Common myeloid progenitor, CD34-positive (primary cell): ENCODE data around the gene SYT11.
A peak's percentile ranks its signal among the peaks of the same experiment; 100 is the strongest.

Source experiments
- CTCF ChIA-PET: fragments of 350-600 bp; sonication (Branson Sonifier 250); formaldehyde crosslinking; loops from one replicate; lab custom pipeline; 2021; ENCODE audit warnings: antibody characterized with exemption; lab: Charles Lee
- POLR2A ChIA-PET: fragments of 350-600 bp; sonication (Branson Sonifier 250); formaldehyde crosslinking; loops from one replicate; lab custom pipeline; 2021; ENCODE audit warnings: antibody characterized with exemption; lab: Charles Lee
- DNase-seq, 3 donors: peaks; one replicate each; pipeline versions ENCODE4 v3.0.0 to v3.0.0-alpha.2; 2013
- H3K27ac ChIP-seq, 2 experiments: 1 replicate in 1 of 2; 2 replicates in 1 of 2; pipeline ENCODE4 v1.7.0; 2013; ENCODE audit warnings: inconsistent platforms in 2 of 2, low read length in 2 of 2, mild to moderate bottlenecking in 2 of 2, low read depth in 1 of 2, moderate library complexity in 1 of 2; ENCODE audit not compliant: severe bottlenecking in 2 of 2, insufficient read depth in 1 of 2, poor library complexity in 1 of 2
- H3K27me3 ChIP-seq, 5 experiments: replicated peaks in 2 of 5; 1 replicate in 3 of 5; 2 replicates in 2 of 5; pipeline versions ENCODE4 v1.6.1 to v1.7.0; 2013; ENCODE audit warnings: low read length in 4 of 5, mild to moderate bottlenecking in 2 of 5, moderate library complexity in 2 of 5, inconsistent platforms in 1 of 5; ENCODE audit not compliant: insufficient read depth in 5 of 5, control insufficient read depth in 4 of 5
- H3K36me3 ChIP-seq, 4 experiments: 1 replicate in 2 of 4; 2 replicates in 2 of 4; pipeline versions ENCODE4 v1.6.1 to v1.7.0; 2013; ENCODE audit warnings: low read length in 3 of 4, control low read depth in 1 of 4, mild to moderate bottlenecking in 1 of 4; ENCODE audit not compliant: control insufficient read depth in 4 of 4, insufficient read depth in 4 of 4
- H3K4me1 ChIP-seq, 4 experiments: 1 replicate in 3 of 4; 2 replicates in 1 of 4; pipeline versions ENCODE4 v1.6.1 to v1.7.1; 2013; ENCODE audit warnings: low read length in 3 of 4, mild to moderate bottlenecking in 3 of 4, control low read depth in 1 of 4, inconsistent platforms in 1 of 4, moderate library complexity in 1 of 4; ENCODE audit not compliant: control insufficient read depth in 4 of 4, insufficient read depth in 4 of 4; ENCODE audit errors: control extremely low read depth in 1 of 4
- H3K4me3 ChIP-seq, 7 experiments: 1 replicate in 4 of 7; 2 replicates in 3 of 7; pipeline versions ENCODE4 v1.5.1 to v1.7.0; 2013; ENCODE audit warnings: mild to moderate bottlenecking in 7 of 7, low read length in 6 of 7, moderate library complexity in 6 of 7, inconsistent platforms in 2 of 7, low read depth in 2 of 7, control low read depth in 1 of 7; ENCODE audit not compliant: insufficient read depth in 4 of 7, control insufficient read depth in 1 of 7; ENCODE audit errors: extremely low read depth in 1 of 7
- H3K9me3 ChIP-seq, 5 experiments: 1 replicate in 4 of 5; 2 replicates in 1 of 5; pipeline versions ENCODE4 v1.6.1 to v1.7.1; 2013; ENCODE audit warnings: low read length in 4 of 5, mild to moderate bottlenecking in 2 of 5, inconsistent platforms in 1 of 5, low read depth in 1 of 5, moderate library complexity in 1 of 5; ENCODE audit not compliant: control insufficient read depth in 4 of 5, insufficient read depth in 2 of 5; ENCODE audit errors: control extremely low read depth in 1 of 5
- WGBS: methylation state at CpG from one replicate; pipeline ENCODE4 v1.1.5; 2013; ENCODE audit not compliant: insufficient coverage; 5-methylcytosine and 5-hydroxymethylcytosine counted together

SYT11 gene

GRCh38 chr1:155931332-155932038 is 72.1 kb downstream of the SYT11 start:
- Histone ChIP-seq H3K27me3 (no peaks in the 10 kb centered on the region), H3K4me1 (peaks cover 4 to 34% (median 28%) of the 10 kb centered on the region in 4 experiments), H3K36me3 (peaks cover 21 to 56% (median 43%) of the 10 kb centered on the region in 4 experiments), H3K9me3 (no peaks in the 10 kb centered on the region), H3K27ac (peak overlapping the region in 1 of 2 experiments; percentile 99), H3K4me3 (peak overlapping the region in 3 of 7 experiments; percentile 8 to 39 (median 14))
- CTCF ChIA-PET: interaction anchor here (1.4 to 4.2 kb wide), 2 partner anchors 15 to 59 kb away, joined by 4 to 25 read pairs; no protein-coding TSS in a partner anchor
- WGBS: 93% methylated on average over 2 of the region's 7 CpGs
- POLR2A ChIA-PET: interaction anchor here (0.7 kb wide), 1 partner anchor 269 kb away, joined by 5 read pairs; no protein-coding TSS in a partner anchor
- DNase-seq: no peak

GRCh38 chr1:155932081-155932480 is 72.7 kb downstream of the SYT11 start:
- Histone ChIP-seq H3K4me1 (peaks cover 4 to 34% (median 28%) of the 10 kb centered on the region in 4 experiments), H3K27ac (peak overlapping the region in 1 of 2 experiments; percentile 99), H3K9me3 (no peaks in the 10 kb centered on the region), H3K4me3 (peak overlapping the region in 2 of 7 experiments; percentile 8 to 14), H3K27me3 (no peaks in the 10 kb centered on the region), H3K36me3 (peaks cover 15 to 50% (median 37%) of the 10 kb centered on the region in 4 experiments)
- ChIA-PET CTCF (interaction anchor here (4.2 kb wide), 1 partner anchor 58 kb away, joined by 25 read pairs; no protein-coding TSS in a partner anchor), POLR2A (interaction anchor here (1.0 kb wide), 1 partner anchor 262 kb away, joined by 6 read pairs; the partner anchor contains the start of gene SLC25A44)
- no peak for DNase-seq
- 100% methylated on average over 1 of the region's 1 CpG for WGBS

GRCh38 chr1:155932487-155932886 is 73.1 kb downstream of the SYT11 start:
- no peaks in the 10 kb centered on the region for H3K27me3 ChIP-seq
- peaks cover 13 to 46% (median 34%) of the 10 kb centered on the region in 4 experiments for H3K36me3 ChIP-seq
- peak overlapping the region in 1 of 2 experiments; percentile 99 for H3K27ac ChIP-seq
- peak overlapping the region in 2 of 7 experiments; percentile 11 to 93 for H3K4me3 ChIP-seq
- peaks cover 4 to 34% (median 28%) of the 10 kb centered on the region in 4 experiments for H3K4me1 ChIP-seq
- no peaks in the 10 kb centered on the region for H3K9me3 ChIP-seq
- CTCF ChIA-PET: interaction anchor here (4.2 kb wide), 1 partner anchor 58 kb away, joined by 25 read pairs; no protein-coding TSS in a partner anchor
- no peak for DNase-seq
- WGBS: 100% methylated on average over 1 of the region's 5 CpGs
- POLR2A ChIA-PET: interaction anchor here (1.0 kb wide), 1 partner anchor 261 kb away, joined by 6 read pairs; the partner anchor contains the start of gene SLC25A44

GRCh38 chr1:155933591-155934096 is 74.3 kb downstream of the SYT11 start:
- POLR2A ChIA-PET: interaction anchor here (0.5 to 1.8 kb wide), 5 partner anchors 43 to 349 kb away, joined by 3 to 8 read pairs (median 3); partner anchors contain the start of genes SMG5 and UBQLN4
- peaks cover 4 to 34% (median 28%) of the 10 kb centered on the region in 4 experiments for H3K4me1 ChIP-seq
- peak overlapping the region; percentile 74 to 100 (median 93) for H3K4me3 ChIP-seq
- CTCF ChIA-PET: interaction anchor here (1.1 to 4.2 kb wide), 7 partner anchors 13 to 92 kb away, joined by 3 to 25 read pairs (median 4); no protein-coding TSS in a partner anchor
- peaks cover 10 to 39% (median 27%) of the 10 kb centered on the region in 4 experiments for H3K36me3 ChIP-seq
- no peaks in the 10 kb centered on the region for H3K9me3 ChIP-seq
- peak in 1 of 3 donors; percentile 21 for DNase-seq
- peak overlapping the region; percentile 99 for H3K27ac ChIP-seq
- H3K27me3 ChIP-seq: no peaks in the 10 kb centered on the region
- 8% methylated on average over 10 of the region's 10 CpGs for WGBS

- peak; percentile 99 to 100 (median 100) for DNase-seq
- peaks cover 7 to 33% (median 22%) of the 10 kb centered on the region in 4 experiments for H3K36me3 ChIP-seq
- H3K9me3 ChIP-seq: no peaks in the 10 kb centered on the region
- H3K4me1 ChIP-seq: peaks cover 4 to 34% (median 28%) of the 10 kb centered on the region in 4 experiments
- H3K4me3 ChIP-seq: peak within 1 kb of the TSS; percentile 74 to 100 (median 93)
- peak within 1 kb of the TSS; percentile 99 for H3K27ac ChIP-seq
- no peaks in the 10 kb centered on the region for H3K27me3 ChIP-seq
- WGBS: under 1% methylated on average over 31 of the region's 50 CpGs
- CTCF ChIA-PET: interaction anchor here (1.1 to 4.2 kb wide), 9 partner anchors 12 to 133 kb away, joined by 3 to 25 read pairs (median 3); no protein-coding TSS in a partner anchor
- POLR2A ChIA-PET: interaction anchor here (0.5 to 1.8 kb wide), 6 partner anchors 15 to 348 kb away, joined by 3 to 8 read pairs (median 3); partner anchors contain the start of genes SMG5 and UBQLN4
Observed at GRCh38 chr1:155934097-155934935, 74.9 kb downstream of the SYT11 start, which contains the start of gene KHDC4. TSS of gene KHDC4 (minus strand) at chr1:155934413. CDS start at chr1:155934373, 40 bp downstream.
